HG02571 (cell line): ENCODE results near the gene CLASRP.
"Not testable (repeated sequence)": the region's sequence is repeated elsewhere in the genome, so short reads cannot be mapped to it uniquely, and the experiment has no call there.

ENCODE experiments used
- ATAC-seq: cut with Tn5 transposase; IDR thresholded peaks from one replicate; pipeline ENCODE4 v1.9.1; 2021; ENCODE audit warnings: mild to moderate bottlenecking, moderate library complexity; ENCODE audit not compliant: unreplicated experiment

Gene CLASRP

GRCh38 chr19:45038931-45039893 is at the start of gene CLASRP:
Gene CLASRP, plus strand, starts transcription at chr19:45039045. Its CDS starts 1,168 bp downstream, at chr19:45040213.
- ATAC-seq, result peak; percentile 79

GRCh38 chr19:44990459-44990858 is 48.4 kb upstream of the CLASRP start:
- ATAC-seq, result no peak

GRCh38 chr19:44990966-44991365 is 47.9 kb upstream of the CLASRP start:
- ATAC-seq, result no peak

- no peak for ATAC-seq
Measured at GRCh38 chr19:44992336-44993163, 46.3 kb upstream of the CLASRP start.

GRCh38 chr19:44993526-44993925 is 45.3 kb upstream of the CLASRP start:
- no peak for ATAC-seq

- no peak for ATAC-seq
Measured at GRCh38 chr19:44993926-44994537, 44.8 kb upstream of the CLASRP start.

GRCh38 chr19:44998025-44998424 is 40.8 kb upstream of the CLASRP start:
- ATAC-seq, result no peak

- ATAC-seq, result not testable (repeated sequence)
Measured at GRCh38 chr19:44999131-44999925, 39.5 kb upstream of the CLASRP start.

- not testable (repeated sequence) for ATAC-seq
Measured at GRCh38 chr19:45000665-45001064, 38.2 kb upstream of the CLASRP start.

GRCh38 chr19:45001087-45001739 is 37.6 kb upstream of the CLASRP start, which contains the start of gene RELB:
Gene RELB, plus strand, starts transcription at chr19:45001464. Its CDS starts 116 bp downstream, at chr19:45001580.
- peak; percentile 45 for ATAC-seq

GRCh38 chr19:45003485-45003884 is 35.4 kb upstream of the CLASRP start:
- ATAC-seq, result no peak

- no peak for ATAC-seq
Measured at GRCh38 chr19:45005787-45006186, 33.1 kb upstream of the CLASRP start.

GRCh38 chr19:45008552-45008951 is 30.3 kb upstream of the CLASRP start:
- no peak for ATAC-seq

- no peak for ATAC-seq
Measured at GRCh38 chr19:45009625-45010255, 29.1 kb upstream of the CLASRP start.

GRCh38 chr19:45010306-45010705 is 28.5 kb upstream of the CLASRP start:
- no peak for ATAC-seq

- ATAC-seq, result no peak
Measured at GRCh38 chr19:45011959-45012358, 26.9 kb upstream of the CLASRP start.

GRCh38 chr19:45016388-45017314 is 22.2 kb upstream of the CLASRP start:
- peak; percentile 69 for ATAC-seq

GRCh38 chr19:45019187-45019586 is 19.7 kb upstream of the CLASRP start:
- no peak for ATAC-seq
